Transverse colon (tissue), 4 donors: Measurements from ENCODE around the gene TNFSF18. TPM values are rescaled to one million over a fixed set of nuclear protein-coding genes. Genes with fewer than 3 reads are reported as not detected.

ENCODE experiments used
- DNase-seq: peaks from one replicate; pipeline ENCODE4 v3.0.0-alpha.2; 2019
- H3K27ac ChIP-seq, 4 donors: fragments of 200-600 bp; sonication (generic); 2 replicates each; pipeline ENCODE4 v1.5.1; 2016 to 2018; ENCODE audit warnings: inconsistent platforms in 4 of 4
- H3K27me3 ChIP-seq: fragments of 200-600 bp; sonication (generic); 2 replicates; pipeline ENCODE4 v1.5.1; 2017; ENCODE audit warnings: inconsistent platforms
- H3K36me3 ChIP-seq, 4 donors: fragments of 200-600 bp; sonication (generic); 2 replicates each; pipeline ENCODE4 v1.5.1; 2017 to 2019; ENCODE audit warnings: inconsistent platforms in 4 of 4
- H3K4me1 ChIP-seq, 4 donors: fragments of 200-600 bp; sonication (generic); 2 replicates each; pipeline ENCODE4 v1.5.1; 2017 to 2020; ENCODE audit warnings: inconsistent platforms in 4 of 4
- H3K4me3 ChIP-seq, 4 donors: fragments of 200-600 bp; sonication (generic); 1 replicate in 1 of 4; 2 replicates in 3 of 4; pipeline versions ENCODE4 v1.5.1 to v1.6.1; 2017 to 2019; ENCODE audit warnings: inconsistent platforms in 4 of 4
- H3K9me3 ChIP-seq, 2 donors: fragments of 200-600 bp; sonication (generic); 2 replicates each; pipeline ENCODE4 v1.5.1; 2017 to 2019; ENCODE audit warnings: inconsistent platforms in 2 of 2
- CTCF ChIP-seq, 5 experiments: fragments of 200-600 bp in 3 of 5; fragments of 450-650 bp in 2 of 5; sonication (generic) in 3 of 5; IDR thresholded peaks; 1 replicate in 2 of 5; 2 replicates in 3 of 5; pipeline ENCODE4 v1.5.1; 2016 to 2017; ENCODE audit warnings: antibody characterized with exemption in 5 of 5, inconsistent platforms in 3 of 5, mild to moderate bottlenecking in 2 of 5, moderate library complexity in 1 of 5
- EP300 ChIP-seq: sonication (generic); formaldehyde crosslinking; IDR thresholded peaks from one replicate; pipeline ENCODE4 v1.6.1; 2017; ENCODE audit warnings: antibody characterized with exemption, low read depth
- POLR2A ChIP-seq: fragments of 450-650 bp; IDR thresholded peaks from one replicate; pipeline ENCODE4 v1.6.1; 2016; ENCODE audit warnings: antibody characterized with exemption, mild to moderate bottlenecking, moderate library complexity
- POLR2AphosphoS5 ChIP-seq, 3 donors: sonication (generic); formaldehyde crosslinking; IDR thresholded peaks; one replicate each; pipeline ENCODE4 v1.6.1; 2016; ENCODE audit warnings: antibody characterized with exemption in 3 of 3
- WGBS, 2 donors: methylation state at CpG; one replicate each; pipeline ENCODE4 v1.1.5; 2018; ENCODE audit warnings: low coverage in 1 of 2; 5-methylcytosine and 5-hydroxymethylcytosine counted together
- in situ Hi-C, 4 donors: fragments of 200-750 bp; cut with MboI; loops; one replicate each; pipeline versions ENCODE4 v1.15.0 to v1.15.1; 2017; ENCODE audit warnings: low sequenced_read_pairs in 3 of 4, low pct_ligation_motif_present in 1 of 4, low pct_unique_long_range_greater_than_20kb in 1 of 4
- intact Hi-C: fragments of 100-400 bp; cut with DNase I; formaldehyde crosslinking; loops from one replicate; pipeline ENCODE4 v1.15.1; 2023; ENCODE audit warnings: low total_unique reads
- total RNA-seq, 4 donors: library from RNA; depleted of rRNA; stranded (reverse); fragments of >200 nt; gene quantifications; one replicate each; pipeline ENCODE4 v1.1.0, GENCODE V29; 2016

Gene TNFSF18
- total RNA-seq, 4 donors from 2014 or later, result not detected

GRCh38 chr1:173020138-173020750 lies 30.5 kb downstream of the TNFSF18 start:
- peaks cover 0 to 3% (median 0%) of the 10 kb centered on the region in 4 donors for H3K4me1 ChIP-seq
- 79 to 86% methylated on average over 5 of the region's 5 CpGs for WGBS, 2 donors
- in situ Hi-C loops (no loop called here), intact Hi-C loops (loop anchor here (10.0 kb wide), 1 partner anchor 95 kb away; no protein-coding TSS in a partner anchor)
- H3K36me3 ChIP-seq, result no peaks in the 10 kb centered on the region
- no peak overlapping the region for H3K4me3 ChIP-seq
- no peak for TF ChIP-seq POLR2A
- DNase-seq, result no peak
- peak overlapping the region in 2 of 4 donors; percentile 23 to 34 for H3K27ac ChIP-seq
- no peaks in the 10 kb centered on the region for H3K9me3 ChIP-seq
- no peaks in the 10 kb centered on the region for H3K27me3 ChIP-seq

GRCh38 chr1:173017792-173018191 lies 32.9 kb downstream of the TNFSF18 start:
- intact Hi-C loops, result no loop called here
- Histone ChIP-seq H3K27ac (no peak overlapping the region), H3K4me3 (no peak overlapping the region), H3K36me3 (no peaks in the 10 kb centered on the region), H3K27me3 (no peaks in the 10 kb centered on the region), H3K9me3 (no peaks in the 10 kb centered on the region), H3K4me1 (peaks cover 0 to 3% (median 0%) of the 10 kb centered on the region in 4 donors)
- TF ChIP-seq POLR2A (no peak), POLR2AphosphoS5 (IDR thresholded peaks at IDR 0.05) (no peak), CTCF (IDR thresholded peaks at IDR 0.05) (no peak), EP300 (no peak)
- 28 to 38% methylated on average over 3 to 4 of the region's 4 CpGs for WGBS, 2 donors
- no peak for DNase-seq
- in situ Hi-C loops, result no loop called here

- Histone ChIP-seq H3K9me3 (no peaks in the 10 kb centered on the region), H3K4me1 (peaks cover 0 to 3% (median 0%) of the 10 kb centered on the region in 4 donors), H3K27me3 (no peaks in the 10 kb centered on the region), H3K27ac (no peak overlapping the region), H3K4me3 (no peak overlapping the region), H3K36me3 (no peaks in the 10 kb centered on the region)
- no peak for DNase-seq
- in situ Hi-C loops, result no loop called here
- 94 to 100% methylated on average over 1 of the region's 1 CpG for WGBS, 2 donors
- no peak for TF ChIP-seq EP300
- TF ChIP-seq POLR2A, result no peak
- TF ChIP-seq CTCF (IDR thresholded peaks at IDR 0.05), result no peak
- no peak for TF ChIP-seq POLR2AphosphoS5 (IDR thresholded peaks at IDR 0.05)
- intact Hi-C loops, result no loop called here
Measured at GRCh38 chr1:173016419-173016818, 34.3 kb downstream of the TNFSF18 start.

GRCh38 chr1:173015629-173016028 lies 35.1 kb downstream of the TNFSF18 start:
- in situ Hi-C loops (no loop called here), intact Hi-C loops (no loop called here)
- Histone ChIP-seq H3K27me3 (no peaks in the 10 kb centered on the region), H3K36me3 (no peaks in the 10 kb centered on the region), H3K4me1 (peaks cover 0 to 3% (median 0%) of the 10 kb centered on the region in 4 donors), H3K9me3 (no peaks in the 10 kb centered on the region), H3K27ac (no peak overlapping the region), H3K4me3 (no peak overlapping the region)
- TF ChIP-seq POLR2A, result no peak
- TF ChIP-seq EP300, result no peak
- TF ChIP-seq CTCF (IDR thresholded peaks at IDR 0.05), result no peak
- no peak for TF ChIP-seq POLR2AphosphoS5 (IDR thresholded peaks at IDR 0.05)
- 86 to 93% methylated on average over 1 of the region's 1 CpG for WGBS, 2 donors
- DNase-seq, result no peak

- H3K9me3 ChIP-seq, result no peaks in the 10 kb centered on the region
- peaks cover 0 to 3% (median 0%) of the 10 kb centered on the region in 4 donors for H3K4me1 ChIP-seq
- DNase-seq, result no peak
- in situ Hi-C loops, result no loop called here
- no peak for TF ChIP-seq POLR2AphosphoS5 (IDR thresholded peaks at IDR 0.05)
- no peak for TF ChIP-seq POLR2A
- no peak for TF ChIP-seq EP300
- no peak for TF ChIP-seq CTCF (IDR thresholded peaks at IDR 0.05)
- H3K36me3 ChIP-seq, result no peaks in the 10 kb centered on the region
- no peaks in the 10 kb centered on the region for H3K27me3 ChIP-seq
- H3K4me3 ChIP-seq, result no peak overlapping the region
- no peak overlapping the region for H3K27ac ChIP-seq
- WGBS, 2 donors, result 98 to 100% methylated on average over 1 of the region's 1 CpG
- intact Hi-C loops, result no loop called here
Measured at GRCh38 chr1:173014160-173014559, 36.6 kb downstream of the TNFSF18 start.
